H9 (cell line): ENCODE measurements around the gene SDHAF3. TPM values are rescaled to one million over a fixed set of nuclear protein-coding genes. Genes with fewer than 3 reads are reported as not detected.

Experiments
- DNase-seq: peaks from one replicate; pipeline ENCODE4 v3.0.0-alpha.2; 2017
- H2AFZ ChIP-seq: one replicate; pipeline ENCODE4 v1.6.1; 2013; ENCODE audit warnings: mild to moderate bottlenecking, low read length, control low read depth, moderate library complexity
- H2AK5ac ChIP-seq: 2 replicates; pipeline ENCODE4 v1.6.1; 2013; ENCODE audit warnings: low read length, control low read depth, mixed read lengths; ENCODE audit not compliant: insufficient read length
- H2BK120ac ChIP-seq: one replicate; pipeline ENCODE4 v1.6.1; 2013; ENCODE audit warnings: low read depth, mild to moderate bottlenecking, low read length, control low read depth, inconsistent platforms; ENCODE audit not compliant: poor library complexity, severe bottlenecking
- H2BK12ac ChIP-seq: 2 replicates; pipeline ENCODE4 v1.6.1; 2013; ENCODE audit warnings: low read length, control low read depth, mixed read lengths, low read depth; ENCODE audit not compliant: insufficient read length
- H2BK15ac ChIP-seq: 2 replicates; pipeline ENCODE4 v1.6.1; 2013; ENCODE audit warnings: low read depth, low read length, control low read depth
- H2BK20ac ChIP-seq: one replicate; pipeline ENCODE4 v1.6.1; 2013; ENCODE audit warnings: low read depth, mild to moderate bottlenecking, low read length, control low read depth, inconsistent platforms; ENCODE audit not compliant: poor library complexity, severe bottlenecking
- H2BK5ac ChIP-seq: 2 replicates; pipeline ENCODE4 v1.6.1; 2013; ENCODE audit warnings: low read length, control low read depth, mixed read lengths; ENCODE audit not compliant: insufficient read length
- H3K14ac ChIP-seq: 2 replicates; pipeline ENCODE4 v1.6.1; 2013; ENCODE audit warnings: low read length, control low read depth; ENCODE audit not compliant: insufficient read depth
- H3K18ac ChIP-seq: 2 replicates; pipeline ENCODE4 v1.6.1; 2013; ENCODE audit warnings: low read depth, mild to moderate bottlenecking, mixed read lengths, low read length, control low read depth; ENCODE audit not compliant: insufficient read length
- H3K23ac ChIP-seq: 2 replicates; pipeline ENCODE4 v1.6.1; 2013; ENCODE audit warnings: low read length, control low read depth, mixed read lengths, low read depth; ENCODE audit not compliant: insufficient read length
- H3K23me2 ChIP-seq: 2 replicates; pipeline ENCODE4 v1.6.1; 2013; ENCODE audit warnings: low read depth, mild to moderate bottlenecking, mixed read lengths, low read length, control low read depth; ENCODE audit not compliant: insufficient read length, poor library complexity, severe bottlenecking
- H3K27ac ChIP-seq: 2 replicates; pipeline ENCODE4 v1.5.1; 2013; ENCODE audit warnings: low read length, control low read depth, mixed read lengths, low read depth; ENCODE audit not compliant: insufficient read length
- H3K27me3 ChIP-seq: 2 replicates; pipeline ENCODE4 v1.6.1; 2013; ENCODE audit warnings: low read length, control low read depth, inconsistent platforms; ENCODE audit not compliant: insufficient read depth
- H3K4ac ChIP-seq: 2 replicates; pipeline ENCODE4 v1.6.1; 2013; ENCODE audit warnings: low read depth, mild to moderate bottlenecking, control low read depth, inconsistent platforms, low read length, moderate library complexity
- H3K4me1 ChIP-seq: 2 replicates; pipeline ENCODE4 v1.6.1; 2013; ENCODE audit warnings: low read length, control low read depth, inconsistent platforms; ENCODE audit not compliant: insufficient read depth
- H3K4me2 ChIP-seq: 2 replicates; pipeline ENCODE4 v1.6.1; 2013; ENCODE audit warnings: low read length, control low read depth, mixed read lengths; ENCODE audit not compliant: insufficient read length, insufficient read depth
- H3K56ac ChIP-seq: 2 replicates; pipeline ENCODE4 v1.6.1; 2013; ENCODE audit warnings: low read depth, mild to moderate bottlenecking, mixed read lengths, low read length, control low read depth; ENCODE audit not compliant: insufficient read length
- H3K79me1 ChIP-seq: 2 replicates; pipeline ENCODE4 v1.6.1; 2013; ENCODE audit warnings: low read depth, mild to moderate bottlenecking, moderate library complexity, low read length, control low read depth, inconsistent platforms; ENCODE audit not compliant: insufficient read depth, poor library complexity, severe bottlenecking
- H3K79me2 ChIP-seq: 2 replicates; pipeline ENCODE4 v1.6.1; 2013; ENCODE audit warnings: low read length, control low read depth, inconsistent platforms; ENCODE audit not compliant: insufficient read depth
- H3K9ac ChIP-seq: 2 replicates; pipeline ENCODE4 v1.6.1; 2013; ENCODE audit warnings: low read length, control low read depth, mixed read lengths; ENCODE audit not compliant: insufficient read length; ENCODE audit errors: extremely low read depth
- H3K9me3 ChIP-seq: one replicate; pipeline ENCODE4 v1.6.1; 2013; ENCODE audit warnings: low read depth, low read length, inconsistent platforms; ENCODE audit not compliant: control insufficient read depth
- H3T11ph ChIP-seq: one replicate; pipeline ENCODE4 v1.6.1; 2013; ENCODE audit warnings: mild to moderate bottlenecking, low read length, control low read depth, inconsistent platforms
- H4K20me1 ChIP-seq: one replicate; pipeline ENCODE4 v1.6.1; 2013; ENCODE audit not compliant: control insufficient read depth, insufficient read length, insufficient read depth
- H4K5ac ChIP-seq: 2 replicates; pipeline ENCODE4 v1.6.1; 2013; ENCODE audit warnings: low read depth, mild to moderate bottlenecking, mixed read lengths, low read length, control low read depth; ENCODE audit not compliant: insufficient read length
- H4K8ac ChIP-seq: replicated peaks from 2 replicates; pipeline ENCODE4 v1.6.1; 2013; ENCODE audit warnings: low read length, control low read depth, mixed read lengths, low read depth; ENCODE audit not compliant: insufficient read length
- H4K91ac ChIP-seq: 2 replicates; pipeline ENCODE4 v1.6.1; 2013; ENCODE audit warnings: low read depth, mild to moderate bottlenecking, moderate library complexity, mixed read lengths, low read length, control low read depth; ENCODE audit not compliant: insufficient read length
- H3K27ac Mint-ChIP-seq, 3 experiments: 2 replicates in 2 of 3; 3 replicates in 1 of 3; pipeline ENCODE4 v1.8.0; 2020 to 2021; ENCODE audit warnings: mixed read lengths in 3 of 3, mild to moderate bottlenecking in 1 of 3, moderate library complexity in 1 of 3
- H3K27me3 Mint-ChIP-seq: 2 replicates; pipeline ENCODE4 v1.8.0; 2021; ENCODE audit warnings: low read depth, mild to moderate bottlenecking, moderate library complexity, mixed read lengths
- H3K36me3 Mint-ChIP-seq, 3 experiments: 2 replicates in 2 of 3; 3 replicates in 1 of 3; pipeline ENCODE4 v1.8.0; 2020 to 2021; ENCODE audit warnings: low read depth in 3 of 3, mixed read lengths in 3 of 3; ENCODE audit not compliant: insufficient read depth in 1 of 3
- H3K4me1 Mint-ChIP-seq, 2 experiments: 2 replicates each; pipeline ENCODE4 v1.8.0; 2020; ENCODE audit warnings: mixed read lengths in 2 of 2
- H3K4me3 Mint-ChIP-seq, 2 experiments: 2 replicates in 1 of 2; 3 replicates in 1 of 2; pipeline ENCODE4 v1.8.0; 2020 to 2021; ENCODE audit warnings: mild to moderate bottlenecking in 2 of 2, mixed read lengths in 2 of 2, moderate library complexity in 1 of 2
- H3K9me3 Mint-ChIP-seq, 2 experiments: 2 replicates in 1 of 2; 3 replicates in 1 of 2; pipeline ENCODE4 v1.8.0; 2020; ENCODE audit warnings: mild to moderate bottlenecking in 2 of 2, mixed read lengths in 2 of 2, moderate library complexity in 1 of 2
- CTCF ChIP-seq: fragments of 200-600 bp; sonication (generic); conservative IDR thresholded peaks from 3 replicates; pipeline ENCODE4 v1.8.0; 2021; ENCODE audit warnings: antibody characterized with exemption, mild to moderate bottlenecking
- WGBS: extraction: QIAGEN DNeasy Blood & Tissue Kit; methylation state at CpG from one replicate; pipeline ENCODE4 v1.1.7; 2013; ENCODE audit warnings: missing lambda C conversion rate, low lambda C conversion rate, mixed read lengths; ENCODE audit not compliant: insufficient read length; ENCODE audit errors: extremely low coverage; 5-methylcytosine and 5-hydroxymethylcytosine counted together
- total RNA-seq: library from RNA; stranded (reverse); gene quantifications from 2 replicates; pipeline ENCODE4 v1.2.1, GENCODE V29; 2021

SDHAF3 gene
- total RNA-seq, 1 experiment from 2014 or later, result 14.1 TPM

GRCh38 chr7:97117035-97117371, 495 bp upstream of the SDHAF3 start:
- no CpG with 5 or more reads among the region's 9 CpGs for WGBS
- peak overlapping the region; percentile 76 for H3K9ac ChIP-seq

More at GRCh38 chr7:97117035-97117371, 495 bp upstream of the SDHAF3 start:
- Histone ChIP-seq H2BK20ac (no peak overlapping the region), H3K27ac (no peak overlapping the region), H4K5ac (peak overlapping the region; percentile 39), H3K4ac (no peak overlapping the region), H4K20me1 (no peaks in the 10 kb centered on the region), H3K23ac (no peak overlapping the region), H3K27me3 (no peaks in the 10 kb centered on the region), H2BK15ac (no peak overlapping the region), H3K14ac (peak overlapping the region; percentile 78; the same call in 1 of the 2 replicates), H4K91ac (no peak overlapping the region), H3K4me2 (peak overlapping the region; percentile 77), H2BK5ac (no peak overlapping the region), H3K56ac (no peak overlapping the region), H2BK12ac (no peak overlapping the region), H3K79me2 (peaks cover 9% of the 10 kb centered on the region; the same call in 1 of the 2 replicates), H4K8ac (no peak overlapping the region), H3K23me2 (peaks cover 8% of the 10 kb centered on the region), H3T11ph (no peak overlapping the region), H3K18ac (peak overlapping the region; percentile 85), H3K79me1 (no peaks in the 10 kb centered on the region), H3K9me3 (no peaks in the 10 kb centered on the region), H2BK120ac (no peak overlapping the region), H3K4me1 (no peaks in the 10 kb centered on the region), H2AK5ac (no peak overlapping the region), H2AFZ (peak overlapping the region; percentile 84)
- TF ChIP-seq CTCF, result no peak
- no peak for DNase-seq
- Mint-ChIP-seq H3K36me3 (peaks cover 0 to 5% (median 4%) of the 10 kb centered on the region in 3 experiments; a peak in 3 of 7 replicates), H3K27ac (peak overlapping the region; percentile 93 to 95 (median 94)), H3K9me3 (no peaks in the 10 kb centered on the region), H3K27me3 (peaks cover 12% of the 10 kb centered on the region), H3K4me1 (peaks cover 19 to 24% of the 10 kb centered on the region in 2 experiments), H3K4me3 (peak overlapping the region; percentile 87 to 90)
